Endothelial cell of umbilical vein (primary cell): Measurements from ENCODE around the gene PIK3CB. TPM values are rescaled to one million over a fixed set of nuclear protein-coding genes. Genes with fewer than 3 reads are reported as not detected.
"Not testable (repeated sequence)": the region's sequence is repeated elsewhere in the genome, so short reads cannot be mapped to it uniquely, and the experiment has no call there.

ENCODE experiments used
- BruUV-seq: library from RNA; stranded (reverse); fragments of 400-500 nt; replicated peaks from 2 replicates; lab custom pipeline; 2021; lab: Mats Ljungman, UMichigan
- CTCF ChIA-PET: fragments of 300-600, 350-600 bp; sonication (Branson Sonifier 250); formaldehyde crosslinking; loops from one replicate; lab custom pipeline; 2021; ENCODE audit warnings: antibody characterized with exemption, inconsistent platforms; lab: Charles Lee
- POLR2A ChIA-PET: fragments of 300-600, 350-600 bp; sonication (Branson Sonifier 250); formaldehyde crosslinking; loops from one replicate; lab custom pipeline; 2021; ENCODE audit warnings: antibody characterized with exemption, inconsistent platforms; lab: Charles Lee
- DNase-seq: peaks from one replicate; pipeline ENCODE4 v3.0.0-alpha.2; 2011; ENCODE audit warnings: low read depth, low spot score
- FAIRE-seq: peaks from 2 replicates; lab custom pipeline; 2011; peaks lifted over from hg19 to GRCh38; lab: Jason Lieb, UNC
- H2AFZ ChIP-seq: 2 replicates; pipeline ENCODE4 v1.6.0; 2012; ENCODE audit warnings: low read depth, low read length, control low read depth, inconsistent platforms
- H3K27ac ChIP-seq: 2 replicates; pipeline ENCODE4 v1.5.1; 2011; ENCODE audit warnings: low read depth, mild to moderate bottlenecking, control low read depth, low read length, moderate library complexity; ENCODE audit not compliant: insufficient read depth
- H3K27me3 ChIP-seq, 2 experiments: 2 replicates each; pipeline versions ENCODE4 v1.6.0 to v1.6.1; 2011; ENCODE audit warnings: low read length in 2 of 2, mixed read lengths in 1 of 2; ENCODE audit not compliant: control insufficient read depth in 2 of 2, insufficient read depth in 2 of 2
- H3K36me3 ChIP-seq, 2 experiments: 2 replicates in 1 of 2; 3 replicates in 1 of 2; pipeline ENCODE4 v1.5.1; 2011; ENCODE audit warnings: low read length in 2 of 2, mild to moderate bottlenecking in 1 of 2, moderate library complexity in 1 of 2; ENCODE audit not compliant: control insufficient read depth in 2 of 2, insufficient read depth in 2 of 2; ENCODE audit errors: extremely low read depth in 1 of 2
- H3K4me1 ChIP-seq: 3 replicates; pipeline ENCODE4 v1.5.1; 2011; ENCODE audit warnings: mild to moderate bottlenecking, low read length; ENCODE audit not compliant: control insufficient read depth, insufficient read depth; ENCODE audit errors: extremely low read depth
- H3K4me2 ChIP-seq: 2 replicates; pipeline ENCODE4 v1.6.1; 2011; ENCODE audit warnings: low read length, control low read depth, mixed read lengths; ENCODE audit not compliant: insufficient read depth
- H3K4me3 ChIP-seq, 3 experiments: fragments of 200-600 bp in 1 of 3; sonication (generic), shearing (Covaris generic) in 1 of 3; replicated peaks in 1 of 3; 2 replicates each; pipeline ENCODE4 v1.5.1; 2011 to 2016; ENCODE audit warnings: control low read depth in 3 of 3, low read length in 3 of 3, mild to moderate bottlenecking in 2 of 3, inconsistent platforms in 1 of 3, low read depth in 1 of 3, moderate library complexity in 1 of 3; ENCODE audit not compliant: insufficient read depth in 1 of 3
- H3K79me2 ChIP-seq: 2 replicates; pipeline ENCODE4 v1.6.0; 2012; ENCODE audit warnings: low read length, inconsistent platforms; ENCODE audit not compliant: control insufficient read depth, insufficient read depth
- H3K9ac ChIP-seq: replicated peaks from 2 replicates; pipeline ENCODE3; 2011; ENCODE audit warnings: low read length, control low read depth; ENCODE audit not compliant: insufficient read depth; ENCODE audit errors: extremely low read depth
- H3K9me1 ChIP-seq: replicated peaks from 3 replicates; pipeline ENCODE4 v1.6.0; 2011; ENCODE audit warnings: mild to moderate bottlenecking, low read length; ENCODE audit not compliant: control insufficient read depth, insufficient read depth; ENCODE audit errors: extremely low read depth
- H3K9me3 ChIP-seq: replicated peaks from 2 replicates; pipeline ENCODE4 v1.5.1; 2012; ENCODE audit warnings: low read length, inconsistent platforms; ENCODE audit not compliant: control insufficient read depth, insufficient read depth
- H4K20me1 ChIP-seq: replicated peaks from 2 replicates; pipeline ENCODE3; 2011; ENCODE audit warnings: mild to moderate bottlenecking, low read length; ENCODE audit not compliant: control insufficient read depth, insufficient read depth; ENCODE audit errors: extremely low read depth
- EZH2 ChIP-seq: IDR thresholded peaks from 2 replicates; pipeline ENCODE4 v1.6.1; 2012; ENCODE audit warnings: borderline replicate concordance, low read depth, mild to moderate bottlenecking, moderate library complexity, low read length, inconsistent platforms; ENCODE audit not compliant: severe bottlenecking
- FOS ChIP-seq: IDR thresholded peaks from 2 replicates; pipeline ENCODE4 v1.6.1; 2011; ENCODE audit warnings: mild to moderate bottlenecking, low read length, moderate library complexity, borderline replicate concordance; ENCODE audit not compliant: insufficient read depth
- GATA2 ChIP-seq: IDR thresholded peaks from 2 replicates; pipeline ENCODE4 v1.7.0; 2011; ENCODE audit warnings: low read depth, mild to moderate bottlenecking, moderate library complexity, mixed read lengths, low read length; ENCODE audit not compliant: insufficient read length, insufficient read depth
- JUN ChIP-seq: IDR thresholded peaks from 2 replicates; pipeline ENCODE4 v1.6.1; 2011; ENCODE audit warnings: borderline replicate concordance, low read depth; ENCODE audit not compliant: insufficient read length, insufficient read depth
- MYC ChIP-seq: IDR thresholded peaks from one replicate; pipeline ENCODE4 v1.6.1; 2011; ENCODE audit warnings: mild to moderate bottlenecking, low read depth, low read length
- POLR2A ChIP-seq: IDR thresholded peaks from 2 replicates; pipeline ENCODE4 v1.6.1; 2012; ENCODE audit warnings: low read depth, mild to moderate bottlenecking, control low read depth, low read length
- POLR2AphosphoS5 ChIP-seq: IDR thresholded peaks from 2 replicates; pipeline ENCODE4 v1.6.1; 2012; ENCODE audit warnings: low read depth, mild to moderate bottlenecking, control low read depth, low read length, moderate library complexity; ENCODE audit not compliant: insufficient read depth
- dilution Hi-C: fragments of 300-500 bp; cut with MboI; formaldehyde crosslinking; loops from one replicate; pipeline ENCODE4 v1.15.0; 2019; ENCODE audit warnings: low sequenced_read_pairs; ENCODE audit not compliant: extremely low pct_ligation_motif_present
- intact Hi-C: fragments of 100-400 bp; cut with micrococcal nuclease; formaldehyde crosslinking; loops from one replicate; pipeline ENCODE4 v1.10.0; 2022
- polyA plus RNA-seq, 4 experiments: library from polyadenylated mRNA; depleted of rRNA in 3 of 4; stranded (reverse) in 3 of 4; unstranded in 1 of 4; fragments of >200 nt; gene quantifications; 2 replicates each; pipeline versions ENCODE4 v1.2.1 to v1.2.3, GENCODE V29; 2011 to 2012; ENCODE audit warnings: missing spikeins in 1 of 4
- total RNA-seq: library from RNA; stranded (reverse); gene quantifications from 2 replicates; pipeline ENCODE4 v1.2.3, GENCODE V29; 2021
- TF ChIP-seq, protein P1 (sequence below), 2 donors: IDR thresholded peaks; 1 replicate in 1 of 2; 2 replicates in 1 of 2; pipeline ENCODE4 v1.5.1; 2011; ENCODE audit warnings: low read length in 2 of 2, mild to moderate bottlenecking in 2 of 2, moderate library complexity in 2 of 2, control low read depth in 1 of 2, inconsistent platforms in 1 of 2, low read depth in 1 of 2; ENCODE audit not compliant: insufficient read depth in 1 of 2; ENCODE audit errors: extremely low read depth in 1 of 2
- TF ChIP-seq, protein P2 (sequence below): IDR thresholded peaks from 2 replicates; pipeline ENCODE4 v1.6.1; 2011; ENCODE audit not compliant: insufficient read depth, insufficient read length

Gene PIK3CB
- total and polyA plus RNA-seq, 2 donors (not counting 3 experiments of a cell fraction or from before 2014, with no cell fraction given): 9.0 to 29.8 TPM

- dilution Hi-C loops: no loop called here
- H3K36me3 ChIP-seq: no peaks in the 10 kb centered on the region
- ChIA-PET POLR2A (no interaction called here), CTCF (interaction anchor here (2.9 kb wide), 1 partner anchor 67 kb away, joined by 11 read pairs; no protein-coding TSS in a partner anchor)
- H3K4me3 ChIP-seq: no peak overlapping the region
- peaks cover 5% of the 10 kb centered on the region for H3K4me1 ChIP-seq
- no TSS peak for BruUV-seq
- H3K27me3 ChIP-seq: no peaks in the 10 kb centered on the region
- intact Hi-C loops: no loop called here
- no peak overlapping the region for H3K27ac ChIP-seq
- DNase-seq (no peak), FAIRE-seq (no peak)
- no peak overlapping the region for H3K4me2 ChIP-seq
- H3K9me3 ChIP-seq: no peaks in the 10 kb centered on the region
- H4K20me1 ChIP-seq: no peaks in the 10 kb centered on the region
- no peak overlapping the region for H3K9ac ChIP-seq
- no peaks in the 10 kb centered on the region for H3K9me1 ChIP-seq
- TF ChIP-seq FOS: no peak
- no peak for TF ChIP-seq EZH2
- TF ChIP-seq, protein P1, sequence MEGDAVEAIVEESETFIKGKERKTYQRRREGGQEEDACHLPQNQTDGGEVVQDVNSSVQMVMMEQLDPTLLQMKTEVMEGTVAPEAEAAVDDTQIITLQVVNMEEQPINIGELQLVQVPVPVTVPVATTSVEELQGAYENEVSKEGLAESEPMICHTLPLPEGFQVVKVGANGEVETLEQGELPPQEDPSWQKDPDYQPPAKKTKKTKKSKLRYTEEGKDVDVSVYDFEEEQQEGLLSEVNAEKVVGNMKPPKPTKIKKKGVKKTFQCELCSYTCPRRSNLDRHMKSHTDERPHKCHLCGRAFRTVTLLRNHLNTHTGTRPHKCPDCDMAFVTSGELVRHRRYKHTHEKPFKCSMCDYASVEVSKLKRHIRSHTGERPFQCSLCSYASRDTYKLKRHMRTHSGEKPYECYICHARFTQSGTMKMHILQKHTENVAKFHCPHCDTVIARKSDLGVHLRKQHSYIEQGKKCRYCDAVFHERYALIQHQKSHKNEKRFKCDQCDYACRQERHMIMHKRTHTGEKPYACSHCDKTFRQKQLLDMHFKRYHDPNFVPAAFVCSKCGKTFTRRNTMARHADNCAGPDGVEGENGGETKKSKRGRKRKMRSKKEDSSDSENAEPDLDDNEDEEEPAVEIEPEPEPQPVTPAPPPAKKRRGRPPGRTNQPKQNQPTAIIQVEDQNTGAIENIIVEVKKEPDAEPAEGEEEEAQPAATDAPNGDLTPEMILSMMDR (IDR thresholded peaks at IDR 0.05; ENCODE audit: extremely low read depth in 1 of 2, insufficient read depth in 1 of 2, low read depth in 1 of 2, low read length in 2 of 2): no peak
- no peak for TF ChIP-seq JUN
- no peak for TF ChIP-seq POLR2AphosphoS5
- no peak for TF ChIP-seq MYC
- TF ChIP-seq, protein P2, sequence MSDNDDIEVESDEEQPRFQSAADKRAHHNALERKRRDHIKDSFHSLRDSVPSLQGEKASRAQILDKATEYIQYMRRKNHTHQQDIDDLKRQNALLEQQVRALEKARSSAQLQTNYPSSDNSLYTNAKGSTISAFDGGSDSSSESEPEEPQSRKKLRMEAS: no peak
- TF ChIP-seq POLR2A: no peak
- TF ChIP-seq GATA2: no peak
- H3K79me2 ChIP-seq: no peaks in the 10 kb centered on the region
- no peak overlapping the region for H2AFZ ChIP-seq
Observed at GRCh38 chr3:138848696-138849095, 14.0 kb upstream of the PIK3CB start.

DNA sequence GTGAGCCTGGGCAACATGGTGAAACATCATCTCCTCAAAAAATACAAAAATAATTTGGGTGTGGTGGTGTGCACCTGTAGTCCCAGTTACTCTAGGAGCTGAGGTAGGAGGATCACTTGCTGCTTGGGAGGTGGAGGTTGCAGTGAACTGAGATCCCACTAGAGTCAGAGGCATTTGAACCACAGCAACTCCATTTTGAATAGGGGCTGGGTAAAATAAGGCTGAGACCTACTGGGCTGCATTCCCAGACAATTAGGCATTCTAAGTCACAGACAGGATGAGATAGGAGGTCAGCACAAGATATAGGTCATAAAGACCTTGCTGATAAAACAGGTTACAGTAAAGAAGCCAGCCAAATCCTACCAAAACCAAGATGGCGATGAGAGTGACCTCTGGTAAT lies 12.1 kb upstream of the PIK3CB start:
- BruUV-seq, H3K79me2 ChIP-seq, DNase-seq, H3K36me3 ChIP-seq, intact Hi-C loops, H3K4me1 ChIP-seq, H3K9ac ChIP-seq, H2AFZ ChIP-seq, H3K4me3 ChIP-seq, H3K9me3 ChIP-seq, H3K9me1 ChIP-seq, H3K4me2 ChIP-seq, H4K20me1 ChIP-seq, H3K27ac ChIP-seq, H3K27me3 ChIP-seq, FAIRE-seq, POLR2A ChIA-PET, dilution Hi-C loops: not testable (repeated sequence)
- CTCF ChIA-PET: interaction anchor here (1.6 kb wide), 1 partner anchor 69 kb away, joined by 7 read pairs; no protein-coding TSS in a partner anchor
